Endothelial cell of hepatic sinusoid (primary cell): ENCODE results near the gene IL12A.

Experiments
- in situ Hi-C: cut with HindIII; loops from 2 replicates; pipeline ENCODE4 v1.10.0; 2017; ENCODE audit warnings: low sequenced_read_pairs

Gene IL12A

GRCh38 chr3:159988617-159989271, at the start of gene IL12A:
Gene IL12A, plus strand, starts transcription at chr3:159988835.
- in situ Hi-C loops = no loop called here

- in situ Hi-C loops = no loop called here
Observed at GRCh38 chr3:159941038-159942000, 47.3 kb upstream of the IL12A start.

GRCh38 chr3:159944781-159945180, 43.9 kb upstream of the IL12A start:
- in situ Hi-C loops = no loop called here

- in situ Hi-C loops = no loop called here
Observed at GRCh38 chr3:159945930-159946329, 42.7 kb upstream of the IL12A start.

GRCh38 chr3:159947220-159947619, 41.4 kb upstream of the IL12A start:
- in situ Hi-C loops = no loop called here

GRCh38 chr3:159948429-159949144, 40.0 kb upstream of the IL12A start:
- in situ Hi-C loops = no loop called here

- in situ Hi-C loops = no loop called here
Observed at GRCh38 chr3:159950156-159950898, 38.3 kb upstream of the IL12A start.

GRCh38 chr3:159951540-159951939, 37.1 kb upstream of the IL12A start:
- in situ Hi-C loops = no loop called here

- in situ Hi-C loops = no loop called here
Observed at GRCh38 chr3:159953325-159954085, 35.1 kb upstream of the IL12A start.

- in situ Hi-C loops = no loop called here
Observed at GRCh38 chr3:159960188-159961148, 28.2 kb upstream of the IL12A start.

GRCh38 chr3:159964166-159964973, 24.3 kb upstream of the IL12A start:
- in situ Hi-C loops = no loop called here

GRCh38 chr3:159971311-159971710, 17.3 kb upstream of the IL12A start:
- in situ Hi-C loops = no loop called here

- in situ Hi-C loops = no loop called here
Observed at GRCh38 chr3:159977295-159977694, 11.3 kb upstream of the IL12A start.

GRCh38 chr3:159978353-159978752, 10.3 kb upstream of the IL12A start:
- in situ Hi-C loops = no loop called here

GRCh38 chr3:159978918-159979703, 9.5 kb upstream of the IL12A start:
- in situ Hi-C loops = no loop called here

- in situ Hi-C loops = no loop called here
Observed at GRCh38 chr3:159982442-159982974, 6.1 kb upstream of the IL12A start.

GRCh38 chr3:159987291-159987711, 1.3 kb upstream of the IL12A start:
- in situ Hi-C loops = no loop called here
